HG03521 (cell line): Measurements from ENCODE around the gene POLN.

Experiments
- ATAC-seq: cut with Tn5 transposase; IDR thresholded peaks from one replicate; pipeline ENCODE4 v1.9.1; 2021; ENCODE audit warnings: mild to moderate bottlenecking, moderate library complexity; ENCODE audit not compliant: unreplicated experiment

POLN gene

GRCh38 chr4:2126309-2127043, 115.4 kb downstream of the POLN start:
- ATAC-seq: no peak

- no peak for ATAC-seq
These were observed 116.1 kb downstream of the POLN start for GRCh38 chr4:2125831-2126230.

- no peak for ATAC-seq
These were observed 116.9 kb downstream of the POLN start for GRCh38 chr4:2125023-2125422.

GRCh38 chr4:2116687-2117400, 125.1 kb downstream of the POLN start:
- no peak for ATAC-seq

GRCh38 chr4:2105559-2105958, 136.4 kb downstream of the POLN start:
- no peak for ATAC-seq

- no peak for ATAC-seq
These were observed 137.2 kb downstream of the POLN start for GRCh38 chr4:2104556-2105345.

GRCh38 chr4:2103843-2104547, 137.9 kb downstream of the POLN start:
- no peak for ATAC-seq

GRCh38 chr4:2103127-2103842, 138.6 kb downstream of the POLN start:
- no peak for ATAC-seq

GRCh38 chr4:2102045-2102883, 139.7 kb downstream of the POLN start:
- no peak for ATAC-seq

GRCh38 chr4:2101346-2102044, 140.4 kb downstream of the POLN start:
- ATAC-seq: no peak

- no peak for ATAC-seq
These were observed 145.8 kb downstream of the POLN start for GRCh38 chr4:2096073-2096609.

- no peak for ATAC-seq
These were observed 146.5 kb downstream of the POLN start for GRCh38 chr4:2095236-2096072.

- ATAC-seq: no peak
These were observed 147.4 kb downstream of the POLN start for GRCh38 chr4:2094545-2094944.

GRCh38 chr4:2093265-2093664, 148.7 kb downstream of the POLN start:
- ATAC-seq: no peak

- no peak for ATAC-seq
These were observed 149.3 kb downstream of the POLN start for GRCh38 chr4:2092669-2093053.

- ATAC-seq: no peak
These were observed 149.8 kb downstream of the POLN start for GRCh38 chr4:2091990-2092668.

- ATAC-seq: no peak
These were observed 151.3 kb downstream of the POLN start for GRCh38 chr4:2090642-2091041.
